Smooth muscle cell (in vitro differentiated cells): ENCODE measurements around the gene CA10. TPM values are rescaled to one million over a fixed set of nuclear protein-coding genes. Genes with fewer than 3 reads are reported as not detected.

Source experiments
- DNase-seq: peaks from one replicate; lab custom pipeline; 2025; ENCODE audit not compliant: unreplicated experiment; lab: John Stamatoyannopoulos, UW
- H2AFZ ChIP-seq: fragments of 200-600 bp; sonication (generic); 2 replicates; pipeline ENCODE4 v1.6.0; 2016; ENCODE audit warnings: antibody characterized with exemption, low read depth, mild to moderate bottlenecking
- H3F3A ChIP-seq: fragments of 200-600 bp; sonication (generic); 2 replicates; pipeline ENCODE4 v1.6.0; 2017; ENCODE audit warnings: antibody characterized with exemption, low read depth
- H3K27ac ChIP-seq: fragments of 200-600 bp; sonication (generic); 2 replicates; pipeline ENCODE4 v1.5.1; 2016; ENCODE audit warnings: low read depth, mild to moderate bottlenecking
- H3K27me3 ChIP-seq: fragments of 200-600 bp; sonication (generic); 2 replicates; pipeline ENCODE4 v1.6.1; 2016; ENCODE audit warnings: low read depth, mild to moderate bottlenecking
- H3K36me3 ChIP-seq: fragments of 200-600 bp; sonication (generic); 2 replicates; pipeline ENCODE4 v1.5.1; 2016; ENCODE audit warnings: low read depth
- H3K4me1 ChIP-seq: fragments of 200-600 bp; sonication (generic); 2 replicates; pipeline ENCODE4 v1.5.1; 2016; ENCODE audit warnings: low read depth
- H3K4me2 ChIP-seq: fragments of 200-600 bp; sonication (generic); 2 replicates; pipeline ENCODE4 v1.6.0; 2016; ENCODE audit warnings: mild to moderate bottlenecking
- H3K4me3 ChIP-seq: fragments of 200-600 bp; sonication (generic); 2 replicates; pipeline ENCODE4 v1.5.1; 2016; ENCODE audit warnings: mild to moderate bottlenecking
- H3K79me2 ChIP-seq: fragments of 200-600 bp; sonication (generic); 2 replicates; pipeline ENCODE4 v1.6.0; 2016; ENCODE audit warnings: low read depth, mild to moderate bottlenecking
- H3K9ac ChIP-seq: fragments of 200-600 bp; sonication (generic); 2 replicates; pipeline ENCODE4 v1.6.0; 2016; ENCODE audit warnings: low read depth
- H3K9me3 ChIP-seq: fragments of 200-600 bp; sonication (generic); replicated peaks from 2 replicates; pipeline ENCODE4 v1.5.1; 2016; ENCODE audit warnings: low read depth
- H4K20me1 ChIP-seq: fragments of 200-600 bp; sonication (generic); 2 replicates; pipeline ENCODE4 v1.6.0; 2016; ENCODE audit warnings: low read depth
- CTCF ChIP-seq: fragments of 200-600 bp; sonication (generic); IDR thresholded peaks from 2 replicates; pipeline ENCODE4 v1.5.1; 2017; ENCODE audit warnings: borderline replicate concordance, mild to moderate bottlenecking, antibody characterized with exemption; ENCODE audit not compliant: insufficient read depth, poor library complexity, severe bottlenecking
- WGBS: methylation state at CpG from one replicate; pipeline ENCODE4 v1.1.7; 2016; ENCODE audit warnings: low lambda C conversion rate; 5-methylcytosine and 5-hydroxymethylcytosine counted together
- polyA plus RNA-seq: library from polyadenylated mRNA; unstranded; fragments of >200 nt; fragmentation: Nextera tagmentation; extraction: Ambion mirVana; gene quantifications from 2 replicates; pipeline ENCODE4 v1.2.1, GENCODE V29; 2016
- total RNA-seq: library from RNA; depleted of rRNA; stranded (reverse); fragments of >200 nt; gene quantifications from 2 replicates; pipeline ENCODE4 v1.2.3, GENCODE V29; 2014

The CA10 gene
- total and polyA plus RNA-seq, 2 experiments from 2014 or later = 0.54 TPM; not detected in 1

GRCh38 chr17:51730303-51731050 is 428.0 kb downstream of the CA10 start:
- Histone ChIP-seq H3K4me2 (no peak overlapping the region), H2AFZ (no peak overlapping the region), H3K36me3 (no peaks in the 10 kb centered on the region), H3K9ac (no peak overlapping the region), H3K27me3 (peaks cover 6% of the 10 kb centered on the region), H3F3A (no peaks in the 10 kb centered on the region), H4K20me1 (no peaks in the 10 kb centered on the region), H3K9me3 (no peaks in the 10 kb centered on the region), H3K4me3 (no peak overlapping the region), H3K27ac (no peak overlapping the region), H3K79me2 (no peaks in the 10 kb centered on the region), H3K4me1 (peaks cover 10% of the 10 kb centered on the region)
- no peak for DNase-seq
- WGBS = 80% methylated on average over 4 of the region's 4 CpGs
- no peak for TF ChIP-seq CTCF

- H3K27ac ChIP-seq = no peak overlapping the region
- H3F3A ChIP-seq = no peaks in the 10 kb centered on the region
- H3K4me2 ChIP-seq = no peak overlapping the region
- no peak overlapping the region for H3K9ac ChIP-seq
- WGBS = 91% methylated on average over 3 of the region's 3 CpGs
- no peak overlapping the region for H3K4me3 ChIP-seq
- H3K4me1 ChIP-seq = no peaks in the 10 kb centered on the region
- H3K36me3 ChIP-seq = no peaks in the 10 kb centered on the region
- DNase-seq = no peak
- no peak for TF ChIP-seq CTCF
- peaks cover 6% of the 10 kb centered on the region for H3K27me3 ChIP-seq
- H2AFZ ChIP-seq = no peak overlapping the region
- no peaks in the 10 kb centered on the region for H3K79me2 ChIP-seq
- no peaks in the 10 kb centered on the region for H3K9me3 ChIP-seq
- H4K20me1 ChIP-seq = no peaks in the 10 kb centered on the region
Measured at GRCh38 chr17:51725185-51725584, 433.3 kb downstream of the CA10 start.

- H3K36me3 ChIP-seq = no peaks in the 10 kb centered on the region
- no peak for DNase-seq
- no peak overlapping the region for H2AFZ ChIP-seq
- H4K20me1 ChIP-seq = no peaks in the 10 kb centered on the region
- no peak overlapping the region for H3K4me3 ChIP-seq
- no peaks in the 10 kb centered on the region for H3F3A ChIP-seq
- H3K27me3 ChIP-seq = peaks cover 6% of the 10 kb centered on the region
- H3K4me1 ChIP-seq = no peaks in the 10 kb centered on the region
- H3K79me2 ChIP-seq = no peaks in the 10 kb centered on the region
- no peak overlapping the region for H3K4me2 ChIP-seq
- WGBS = 85% methylated on average over 1 of the region's 1 CpG
- no peak overlapping the region for H3K9ac ChIP-seq
- no peaks in the 10 kb centered on the region for H3K9me3 ChIP-seq
- TF ChIP-seq CTCF = no peak
- H3K27ac ChIP-seq = no peak overlapping the region
Measured at GRCh38 chr17:51724043-51724580, 434.4 kb downstream of the CA10 start.

GRCh38 chr17:51722994-51723393 is 435.5 kb downstream of the CA10 start:
- 100% methylated on average over 1 of the region's 1 CpG for WGBS
- H3K9ac ChIP-seq = no peak overlapping the region
- no peaks in the 10 kb centered on the region for H3K4me1 ChIP-seq
- no peak for TF ChIP-seq CTCF
- H3K27ac ChIP-seq = no peak overlapping the region
- no peak overlapping the region for H3K4me3 ChIP-seq
- no peak overlapping the region for H2AFZ ChIP-seq
- no peaks in the 10 kb centered on the region for H4K20me1 ChIP-seq
- H3F3A ChIP-seq = no peaks in the 10 kb centered on the region
- no peaks in the 10 kb centered on the region for H3K79me2 ChIP-seq
- H3K4me2 ChIP-seq = no peak overlapping the region
- DNase-seq = no peak
- no peaks in the 10 kb centered on the region for H3K36me3 ChIP-seq
- no peaks in the 10 kb centered on the region for H3K9me3 ChIP-seq
- H3K27me3 ChIP-seq = peaks cover 6% of the 10 kb centered on the region
